PFSK-1 (cell line): ENCODE measurements around the gene CSKMT.

Source experiments
- POLR2AphosphoS5 ChIP-seq: IDR thresholded peaks from 2 replicates; pipeline ENCODE4 v1.6.1; 2012; ENCODE audit warnings: low read depth, mild to moderate bottlenecking, control low read depth, low read length, moderate library complexity
- SIN3A ChIP-seq: IDR thresholded peaks from 2 replicates; pipeline ENCODE4 v1.6.1; 2012; ENCODE audit warnings: mild to moderate bottlenecking, low read length, moderate library complexity, borderline replicate concordance; ENCODE audit not compliant: insufficient read depth
- TAF1 ChIP-seq: IDR thresholded peaks from 2 replicates; pipeline ENCODE4 v1.6.1; 2012; ENCODE audit warnings: low read length, control low read depth, borderline replicate concordance; ENCODE audit not compliant: insufficient read depth
- TF ChIP-seq, protein P1 (sequence below), 2 experiments: IDR thresholded peaks; 2 replicates each; pipeline versions ENCODE4 v1.6.1 to v1.8.0; 2011 to 2012; ENCODE audit warnings: low read depth in 2 of 2, low read length in 2 of 2, control low read depth in 1 of 2, inconsistent platforms in 1 of 2, mild to moderate bottlenecking in 1 of 2, moderate library complexity in 1 of 2; ENCODE audit not compliant: insufficient read depth in 1 of 2

DNA sequence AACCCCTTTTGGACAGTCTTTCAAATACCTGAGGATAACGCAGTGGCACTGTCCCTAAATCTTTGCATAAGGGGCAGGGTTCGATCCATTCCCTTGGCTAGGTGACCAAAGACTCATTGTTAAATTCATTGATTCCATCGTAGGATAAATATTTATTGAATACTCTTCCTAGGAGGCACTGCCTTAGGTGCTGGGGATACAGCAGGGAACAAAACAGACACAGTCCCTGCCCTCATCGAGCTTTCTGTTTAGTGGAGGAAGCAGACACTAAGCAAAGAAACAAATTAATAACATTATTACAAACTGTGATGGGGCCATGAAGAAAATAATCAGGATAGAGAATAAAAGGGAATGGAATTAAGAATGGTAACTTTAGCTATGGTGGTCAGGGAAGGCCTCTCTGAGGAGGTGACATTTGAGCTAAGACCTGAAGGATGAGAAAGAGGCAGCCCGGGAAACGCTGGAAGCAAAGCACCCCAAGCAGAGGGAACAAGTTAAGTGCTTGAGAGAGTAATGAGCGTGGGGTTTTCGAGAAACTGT is 44.0 kb upstream of the CSKMT start:
- TF ChIP-seq SIN3A: no peak
- TF ChIP-seq TAF1: no peak
- TF ChIP-seq, protein P1, sequence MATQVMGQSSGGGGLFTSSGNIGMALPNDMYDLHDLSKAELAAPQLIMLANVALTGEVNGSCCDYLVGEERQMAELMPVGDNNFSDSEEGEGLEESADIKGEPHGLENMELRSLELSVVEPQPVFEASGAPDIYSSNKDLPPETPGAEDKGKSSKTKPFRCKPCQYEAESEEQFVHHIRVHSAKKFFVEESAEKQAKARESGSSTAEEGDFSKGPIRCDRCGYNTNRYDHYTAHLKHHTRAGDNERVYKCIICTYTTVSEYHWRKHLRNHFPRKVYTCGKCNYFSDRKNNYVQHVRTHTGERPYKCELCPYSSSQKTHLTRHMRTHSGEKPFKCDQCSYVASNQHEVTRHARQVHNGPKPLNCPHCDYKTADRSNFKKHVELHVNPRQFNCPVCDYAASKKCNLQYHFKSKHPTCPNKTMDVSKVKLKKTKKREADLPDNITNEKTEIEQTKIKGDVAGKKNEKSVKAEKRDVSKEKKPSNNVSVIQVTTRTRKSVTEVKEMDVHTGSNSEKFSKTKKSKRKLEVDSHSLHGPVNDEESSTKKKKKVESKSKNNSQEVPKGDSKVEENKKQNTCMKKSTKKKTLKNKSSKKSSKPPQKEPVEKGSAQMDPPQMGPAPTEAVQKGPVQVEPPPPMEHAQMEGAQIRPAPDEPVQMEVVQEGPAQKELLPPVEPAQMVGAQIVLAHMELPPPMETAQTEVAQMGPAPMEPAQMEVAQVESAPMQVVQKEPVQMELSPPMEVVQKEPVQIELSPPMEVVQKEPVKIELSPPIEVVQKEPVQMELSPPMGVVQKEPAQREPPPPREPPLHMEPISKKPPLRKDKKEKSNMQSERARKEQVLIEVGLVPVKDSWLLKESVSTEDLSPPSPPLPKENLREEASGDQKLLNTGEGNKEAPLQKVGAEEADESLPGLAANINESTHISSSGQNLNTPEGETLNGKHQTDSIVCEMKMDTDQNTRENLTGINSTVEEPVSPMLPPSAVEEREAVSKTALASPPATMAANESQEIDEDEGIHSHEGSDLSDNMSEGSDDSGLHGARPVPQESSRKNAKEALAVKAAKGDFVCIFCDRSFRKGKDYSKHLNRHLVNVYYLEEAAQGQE (IDR thresholded peaks at IDR 0.05; ENCODE audit: insufficient read depth in 1 of 2, low read depth in 2 of 2, low read length in 2 of 2): no peak
- TF ChIP-seq POLR2AphosphoS5: no peak
